ENCODE results near the gene PAX8.

DNA sequence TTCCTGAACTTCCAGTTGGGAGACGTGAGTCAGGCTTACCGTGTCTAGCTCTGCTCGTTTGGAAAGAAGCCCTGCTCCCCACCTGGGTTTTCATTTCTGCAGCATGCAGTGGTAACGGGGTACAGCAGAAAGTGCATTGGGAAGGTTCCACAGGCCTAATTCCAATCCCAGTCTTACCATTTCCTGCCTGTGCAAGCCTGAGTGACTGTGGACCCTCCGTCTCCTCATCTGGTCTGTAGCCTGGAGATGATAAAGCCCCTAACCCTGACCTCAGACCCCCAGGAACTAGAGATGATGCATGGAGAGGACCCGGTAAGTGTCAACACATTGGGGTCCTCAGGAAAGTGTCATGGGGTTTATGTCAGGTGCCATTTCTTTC, 110.8 kb downstream of the PAX8 start:
- no peak for TF ChIP-seq DPF2 (CRISPR knock-in tag; IDR thresholded peaks at IDR 0.05; ENCODE audit: borderline replicate concordance, low read depth)
- no peak for TF ChIP-seq TAF1 (CRISPR knock-in tag; IDR thresholded peaks at IDR 0.05)
- TF ChIP-seq RFX5 (IDR thresholded peaks at IDR 0.05; ENCODE audit: low read depth, low read length), result no peak
- no peak for TF ChIP-seq USF2 (IDR thresholded peaks at IDR 0.05; ENCODE audit: low read depth, low read length)
- TF ChIP-seq USF2 (CRISPR knock-in tag; IDR thresholded peaks at IDR 0.05; ENCODE audit: borderline replicate concordance), result no peak
- no peak for TF ChIP-seq EP300 (IDR thresholded peaks at IDR 0.05; ENCODE audit: low read depth in 2 of 2, low read length in 2 of 2)
- no peak for TF ChIP-seq EP300 (CRISPR knock-in tag; IDR thresholded peaks at IDR 0.05; ENCODE audit: borderline replicate concordance)
- no peak for TF ChIP-seq CTCF (CRISPR knock-in tag; IDR thresholded peaks at IDR 0.05)
- no peak for TF ChIP-seq PRDM15 (CRISPR knock-in tag; IDR thresholded peaks at IDR 0.05)
- no peak for TF ChIP-seq HNRNPK (IDR thresholded peaks at IDR 0.05; ENCODE audit: low read depth, low read length, poor library complexity, severe bottlenecking)
- TF ChIP-seq U2AF1 (optimal IDR thresholded peaks at IDR 0.05; ENCODE audit: low read depth, low read length), result no peak
- TF ChIP-seq KLF9 (CRISPR knock-in tag; IDR thresholded peaks at IDR 0.05; ENCODE audit: low read depth), result no peak
- TF ChIP-seq MXI1 (IDR thresholded peaks at IDR 0.05; ENCODE audit: borderline replicate concordance, low read depth, low read length), result no peak
- TF ChIP-seq KLF16 (CRISPR knock-in tag; IDR thresholded peaks at IDR 0.05), result no peak
- TF ChIP-seq CHD2 (IDR thresholded peaks at IDR 0.05; ENCODE audit: low read depth, low read length), result no peak
